GM23248 (cell line): ENCODE data around the gene SSBP2.

Source experiments
- EZH2 ChIP-seq: fragments of 200-600 bp; sonication (generic); IDR thresholded peaks from 2 replicates; pipeline ENCODE4 v1.6.1; 2018; ENCODE audit warnings: antibody characterized with exemption, mild to moderate bottlenecking; ENCODE audit not compliant: insufficient read depth, poor library complexity, severe bottlenecking
- EZH2phosphoT487 ChIP-seq: fragments of 200-600 bp; sonication (generic); IDR thresholded peaks from 2 replicates; pipeline ENCODE4 v1.6.1; 2018; ENCODE audit warnings: antibody characterized with exemption, moderate library complexity, mild to moderate bottlenecking, low read depth; ENCODE audit not compliant: insufficient read depth

GRCh38 chr5:81753429-81753828 is 2.5 kb upstream of the SSBP2 start:
- TF ChIP-seq EZH2phosphoT487 (no peak), EZH2 (no peak)
